ENCODE measurements around the gene MIER2. TPM values are rescaled to one million over a fixed set of nuclear protein-coding genes. Genes with fewer than 3 reads are reported as not detected.

Gene MIER2
- 25.7 and 26.4 TPM in 2 replicates for total RNA-seq

GRCh38 chr19:344625-345319 lies at the start of gene MIER2:
Gene MIER2, minus strand, starts transcription at chr19:344796. Its CDS starts 14 bp downstream, at chr19:344782.

DNA sequence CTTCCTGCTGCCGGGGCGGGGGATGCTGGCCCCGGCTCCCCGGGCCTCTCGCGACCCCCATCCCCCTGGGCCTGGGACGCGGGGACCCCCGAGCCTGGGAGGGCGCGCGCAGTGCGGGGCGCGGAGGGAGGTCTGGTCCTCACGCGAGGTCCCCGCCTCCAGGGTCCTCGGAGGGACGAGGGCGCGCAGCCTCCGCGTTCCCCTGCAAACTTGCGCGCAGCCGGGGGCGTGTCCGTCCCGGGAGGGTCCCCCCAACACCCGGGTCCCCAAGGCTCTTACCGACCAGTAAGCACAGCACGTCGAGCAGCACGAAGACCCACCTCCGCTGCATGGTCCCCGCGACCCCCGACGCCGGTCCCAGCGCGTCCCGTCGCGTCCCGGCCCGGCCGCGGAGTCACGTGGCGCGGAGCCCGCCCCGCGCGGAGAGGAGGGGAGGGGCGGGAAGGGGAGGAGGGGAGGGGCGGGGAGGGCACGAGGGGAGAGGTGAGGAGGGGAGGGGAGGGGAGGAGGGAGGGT lies 53.5 kb downstream of the MIER2 start, which contains the start of gene PLPP2:
Gene PLPP2, minus strand, starts transcription at position 398 of the 516 bp plus-strand sequence. Its CDS starts 67 bp downstream, at position 331.

Other genes starting within 250 kb of the MIER2 start
- gene OR4F17, start 237.7 kb downstream of the MIER2 start, total RNA-seq, result not detected in 2 replicates
- gene PLPP2, start 53.4 kb downstream of the MIER2 start, total RNA-seq, result 15.1 and 17.9 TPM in 2 replicates
- under 0.01 and 0.10 TPM in 2 replicates for gene C2CD4C, start 64.4 kb upstream of the MIER2 start, total RNA-seq
- 2.3 and 4.3 TPM in 2 replicates for gene SHC2, start 116.2 kb upstream of the MIER2 start, total RNA-seq
- 0.05 TPM in 1 of 2 replicates, not detected in the other for gene MADCAM1, start 151.7 kb upstream of the MIER2 start, total RNA-seq
- 40.9 and 48.2 TPM in 2 replicates for gene TPGS1, start 162.7 kb upstream of the MIER2 start, total RNA-seq
- 111 and 117 TPM in 2 replicates for gene CDC34, start 187.0 kb upstream of the MIER2 start, total RNA-seq
- gene GZMM, start 199.3 kb upstream of the MIER2 start, total RNA-seq, result not detected in 2 replicates
- gene BSG, start 227.8 kb upstream of the MIER2 start, total RNA-seq, result 537 and 604 TPM in 2 replicates
- 0.07 and 0.10 TPM in 2 replicates for gene HCN2, start 245.1 kb upstream of the MIER2 start, total RNA-seq